Tibial artery (tissue), 4 donors: ENCODE results near the gene ACOXL.

Experiments used
- DNase-seq, 2 donors: peaks; one replicate each; pipeline ENCODE4 v3.0.0-alpha.2; 2019
- H3K27ac ChIP-seq, 2 donors: fragments of 200-600 bp; sonication (generic) in 1 of 2; 1 replicate in 1 of 2; 2 replicates in 1 of 2; pipeline ENCODE4 v1.5.1; 2018 to 2019; ENCODE audit warnings: mild to moderate bottlenecking in 1 of 2
- H3K27me3 ChIP-seq, 2 donors: fragments of 200-600 bp; sonication (generic) in 1 of 2; one replicate each; pipeline versions ENCODE4 v1.5.1 to v1.6.0; 2016 to 2019
- H3K36me3 ChIP-seq, 3 donors: fragments of 200-600 bp; sonication (generic) in 2 of 3; one replicate each; pipeline ENCODE4 v1.5.1; 2016 to 2019; ENCODE audit warnings: mild to moderate bottlenecking in 2 of 3
- H3K4me1 ChIP-seq, 4 donors: fragments of 200-600 bp; sonication (generic) in 2 of 4; 1 replicate in 3 of 4; 2 replicates in 1 of 4; pipeline ENCODE4 v1.5.1; 2016 to 2019
- H3K4me3 ChIP-seq, 2 donors: fragments of 200-600 bp; sonication (generic) in 1 of 2; 1 replicate in 1 of 2; 2 replicates in 1 of 2; pipeline ENCODE4 v1.5.1; 2018 to 2019; ENCODE audit warnings: mild to moderate bottlenecking in 2 of 2
- H3K9me3 ChIP-seq, 3 donors: fragments of 200-600 bp; sonication (generic) in 1 of 3; one replicate each; pipeline ENCODE4 v1.5.1; 2016 to 2019
- CTCF ChIP-seq, 2 experiments: fragments of 200-600 bp in 1 of 2; fragments of 450-650 bp in 1 of 2; IDR thresholded peaks; one replicate each; pipeline ENCODE4 v1.5.1; 2017 to 2019; ENCODE audit warnings: antibody characterized with exemption in 2 of 2, mild to moderate bottlenecking in 1 of 2, moderate library complexity in 1 of 2
- intact Hi-C: fragments of 100-400 bp; cut with DNase I; formaldehyde crosslinking; loops from one replicate; pipeline ENCODE4 v1.15.0; 2023; ENCODE audit warnings: low total_unique reads

Gene ACOXL

GRCh38 chr2:111094691-111095090, 362.3 kb downstream of the ACOXL start:
- intact Hi-C loops = no loop called here
- H3K27ac ChIP-seq = no peak overlapping the region
- DNase-seq = no peak

GRCh38 chr2:111095434-111095833, 363.1 kb downstream of the ACOXL start:
- H3K4me1 ChIP-seq = no peaks in the 10 kb centered on the region
- H3K36me3 ChIP-seq = no peaks in the 10 kb centered on the region
- no peak for DNase-seq
- H3K27me3 ChIP-seq = no peaks in the 10 kb centered on the region
- H3K9me3 ChIP-seq = no peaks in the 10 kb centered on the region
- TF ChIP-seq CTCF (IDR thresholded peaks at IDR 0.05) = no peak
- no peak overlapping the region for H3K27ac ChIP-seq
- H3K4me3 ChIP-seq = no peak overlapping the region
- intact Hi-C loops = no loop called here

More at GRCh38 chr2:111094691-111095090, 362.3 kb downstream of the ACOXL start:
- Histone ChIP-seq H3K4me3 (no peak overlapping the region), H3K27me3 (no peaks in the 10 kb centered on the region), H3K36me3 (no peaks in the 10 kb centered on the region), H3K9me3 (no peaks in the 10 kb centered on the region), H3K4me1 (no peaks in the 10 kb centered on the region)
- no peak for TF ChIP-seq CTCF (IDR thresholded peaks at IDR 0.05)

GRCh38 chr2:111099402-111099801, 367.0 kb downstream of the ACOXL start:
- TF ChIP-seq CTCF (IDR thresholded peaks at IDR 0.05) = no peak
- Histone ChIP-seq H3K36me3 (no peaks in the 10 kb centered on the region), H3K9me3 (no peaks in the 10 kb centered on the region), H3K27ac (no peak overlapping the region), H3K27me3 (no peaks in the 10 kb centered on the region), H3K4me1 (no peaks in the 10 kb centered on the region), H3K4me3 (no peak overlapping the region)
- intact Hi-C loops = no loop called here
- no peak for DNase-seq

- H3K27ac ChIP-seq = no peak overlapping the region
- no peaks in the 10 kb centered on the region for H3K36me3 ChIP-seq
- no peaks in the 10 kb centered on the region for H3K27me3 ChIP-seq
- TF ChIP-seq CTCF (IDR thresholded peaks at IDR 0.05) = no peak
- intact Hi-C loops = no loop called here
- H3K9me3 ChIP-seq = no peaks in the 10 kb centered on the region
- DNase-seq = no peak
- H3K4me1 ChIP-seq = no peaks in the 10 kb centered on the region
- H3K4me3 ChIP-seq = no peak overlapping the region
Observed at GRCh38 chr2:111100087-111100764, 367.9 kb downstream of the ACOXL start.

GRCh38 chr2:111100765-111101162, 368.4 kb downstream of the ACOXL start:
- intact Hi-C loops = no loop called here
- H3K4me3 ChIP-seq = no peak overlapping the region
- no peak overlapping the region for H3K27ac ChIP-seq
- no peak for DNase-seq
- no peaks in the 10 kb centered on the region for H3K27me3 ChIP-seq
- H3K4me1 ChIP-seq = no peaks in the 10 kb centered on the region
- TF ChIP-seq CTCF (IDR thresholded peaks at IDR 0.05) = no peak
- no peaks in the 10 kb centered on the region for H3K9me3 ChIP-seq
- no peaks in the 10 kb centered on the region for H3K36me3 ChIP-seq

- no peak for TF ChIP-seq CTCF (IDR thresholded peaks at IDR 0.05)
- Histone ChIP-seq H3K36me3 (no peaks in the 10 kb centered on the region), H3K4me1 (no peaks in the 10 kb centered on the region), H3K9me3 (no peaks in the 10 kb centered on the region), H3K27me3 (no peaks in the 10 kb centered on the region), H3K27ac (no peak overlapping the region), H3K4me3 (no peak overlapping the region)
- DNase-seq = no peak
- intact Hi-C loops = no loop called here
Observed at GRCh38 chr2:111101592-111101991, 369.2 kb downstream of the ACOXL start.
